Dendritic cell treated with granulocyte-macrophage colony-stimulating factor and Interleukin-4, amounts not matched to agents 40 ng/mL and 50 ng/mL, for 4 days (primary cell): ENCODE results near the gene CCDC40.

ENCODE experiments used
- H3K27ac Mint-ChIP-seq: one replicate; pipeline ENCODE4 v1.8.0; 2022; ENCODE audit warnings: mild to moderate bottlenecking, mixed read lengths
- H3K27me3 Mint-ChIP-seq: one replicate; pipeline ENCODE4 v1.8.0; 2022; ENCODE audit warnings: mild to moderate bottlenecking, mixed read lengths
- H3K36me3 Mint-ChIP-seq: one replicate; pipeline ENCODE4 v1.8.0; 2022; ENCODE audit warnings: low read depth, mixed read lengths
- H3K4me1 Mint-ChIP-seq: one replicate; pipeline ENCODE4 v1.8.0; 2022; ENCODE audit warnings: low read depth, mixed read lengths
- H3K4me3 Mint-ChIP-seq: one replicate; pipeline ENCODE4 v1.8.0; 2022; ENCODE audit warnings: mild to moderate bottlenecking, moderate library complexity, mixed read lengths
- H3K9me3 Mint-ChIP-seq: one replicate; pipeline ENCODE4 v1.8.0; 2022; ENCODE audit warnings: mixed read lengths
- intact Hi-C: fragments of 100-400 bp; cut with micrococcal nuclease; formaldehyde crosslinking; loops from one replicate; pipeline ENCODE4 v1.15.0; 2022

CCDC40 gene

GRCh38 chr17:80116276-80116920 lies 80.0 kb downstream of the CCDC40 start:
- intact Hi-C loops = no loop called here
- Mint-ChIP-seq H3K27me3 (no peaks in the 10 kb centered on the region), H3K27ac (no peak overlapping the region), H3K4me3 (no peak overlapping the region), H3K9me3 (no peaks in the 10 kb centered on the region), H3K36me3 (peaks cover 87% of the 10 kb centered on the region), H3K4me1 (no peaks in the 10 kb centered on the region)

DNA sequence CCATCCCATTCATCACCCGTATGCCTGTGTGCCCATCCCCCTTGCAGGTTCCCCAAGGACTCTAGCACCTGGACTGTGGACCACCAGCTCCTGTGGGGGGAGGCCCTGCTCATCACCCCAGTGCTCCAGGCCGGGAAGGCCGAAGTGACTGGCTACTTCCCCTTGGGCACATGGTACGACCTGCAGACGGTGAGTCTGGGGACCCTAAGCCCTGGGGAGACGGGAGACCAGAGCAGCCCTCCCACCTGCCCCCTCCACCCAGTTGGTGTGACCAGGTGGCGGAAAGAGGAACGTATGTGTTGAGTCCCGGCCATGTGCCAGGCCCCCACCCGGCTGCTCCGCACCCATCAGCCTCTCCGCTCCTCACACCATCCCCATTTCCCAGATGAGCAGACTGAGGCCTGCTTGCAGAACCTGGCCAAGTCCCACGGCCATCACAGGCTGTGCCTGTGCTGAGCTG lies 80.5 kb downstream of the CCDC40 start:
- Mint-ChIP-seq H3K9me3 (no peaks in the 10 kb centered on the region), H3K4me1 (no peaks in the 10 kb centered on the region), H3K36me3 (peaks cover 81% of the 10 kb centered on the region), H3K27ac (no peak overlapping the region), H3K27me3 (no peaks in the 10 kb centered on the region), H3K4me3 (no peak overlapping the region)
- intact Hi-C loops = no loop called here

DNA sequence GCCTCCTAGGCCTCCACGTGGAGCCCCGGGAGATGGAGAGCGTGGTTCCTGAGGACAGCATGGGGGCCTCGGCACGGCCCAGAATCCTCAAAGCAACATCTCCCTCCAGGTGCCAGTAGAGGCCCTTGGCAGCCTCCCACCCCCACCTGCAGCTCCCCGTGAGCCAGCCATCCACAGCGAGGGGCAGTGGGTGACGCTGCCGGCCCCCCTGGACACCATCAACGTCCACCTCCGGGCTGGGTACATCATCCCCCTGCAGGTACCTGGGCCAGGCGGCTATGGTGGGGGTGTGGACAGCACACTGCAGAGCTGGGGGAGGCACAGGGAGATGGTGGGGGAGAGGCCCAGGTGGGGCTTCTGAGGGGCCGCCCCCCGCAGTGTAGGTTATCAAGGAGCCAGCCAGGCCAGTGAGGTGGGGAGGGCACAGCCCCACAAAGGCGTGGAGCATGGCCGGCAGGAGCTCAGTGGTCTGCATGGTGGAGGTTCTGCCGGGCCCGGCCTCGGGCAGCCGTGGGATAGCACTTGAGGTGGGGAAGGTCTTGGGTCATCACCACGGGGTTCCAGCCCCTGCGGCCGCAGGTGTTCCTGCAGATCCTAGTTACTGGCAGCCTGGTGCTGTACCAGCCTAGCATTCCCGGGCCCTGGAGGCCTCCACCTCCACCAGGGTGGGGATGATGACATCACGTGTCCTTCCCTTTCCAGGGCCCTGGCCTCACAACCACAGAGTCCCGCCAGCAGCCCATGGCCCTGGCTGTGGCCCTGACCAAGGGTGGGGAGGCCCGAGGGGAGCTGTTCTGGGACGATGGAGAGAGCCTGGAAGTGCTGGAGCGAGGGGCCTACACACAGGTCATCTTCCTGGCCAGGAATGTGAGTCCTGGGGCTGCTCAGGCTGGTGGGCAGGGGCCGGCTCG lies 81.3 kb downstream of the CCDC40 start:
- Mint-ChIP-seq H3K27me3 (no peaks in the 10 kb centered on the region), H3K36me3 (peaks cover 73% of the 10 kb centered on the region), H3K27ac (no peak overlapping the region), H3K9me3 (no peaks in the 10 kb centered on the region), H3K4me1 (no peaks in the 10 kb centered on the region), H3K4me3 (no peak overlapping the region)
- intact Hi-C loops = no loop called here

- Mint-ChIP-seq H3K27me3 (no peaks in the 10 kb centered on the region), H3K27ac (no peak overlapping the region), H3K9me3 (no peaks in the 10 kb centered on the region), H3K4me1 (no peaks in the 10 kb centered on the region), H3K4me3 (no peak overlapping the region), H3K36me3 (peaks cover 63% of the 10 kb centered on the region)
- intact Hi-C loops = no loop called here
Measured at GRCh38 chr17:80118601-80119270, 82.3 kb downstream of the CCDC40 start.

GRCh38 chr17:80119271-80119791 lies 82.9 kb downstream of the CCDC40 start:
- H3K27me3 Mint-ChIP-seq = no peaks in the 10 kb centered on the region
- no peaks in the 10 kb centered on the region for H3K9me3 Mint-ChIP-seq
- H3K4me3 Mint-ChIP-seq = no peak overlapping the region
- H3K4me1 Mint-ChIP-seq = no peaks in the 10 kb centered on the region
- peaks cover 57% of the 10 kb centered on the region for H3K36me3 Mint-ChIP-seq
- H3K27ac Mint-ChIP-seq = no peak overlapping the region
- intact Hi-C loops = no loop called here

DNA sequence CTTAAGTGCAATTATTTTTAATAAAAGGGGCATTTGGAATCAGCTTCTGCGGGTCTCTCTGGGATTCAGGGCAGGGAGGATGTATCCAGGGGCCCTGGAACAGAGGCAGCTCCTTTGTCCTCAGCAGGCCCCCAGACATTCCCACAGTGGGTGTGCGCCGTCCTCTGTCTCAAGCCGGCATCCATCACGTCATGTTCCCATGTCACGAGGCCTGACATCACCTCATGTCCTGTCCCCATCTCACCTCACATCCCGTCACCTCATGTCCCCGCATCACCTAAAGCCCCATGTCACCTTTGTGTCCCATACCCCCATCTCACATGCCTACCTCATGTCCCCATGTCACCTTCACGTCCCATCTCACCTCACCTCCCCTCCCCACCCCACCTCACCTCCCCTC lies 83.4 kb downstream of the CCDC40 start:
- Mint-ChIP-seq H3K4me3 (no peak overlapping the region), H3K4me1 (no peaks in the 10 kb centered on the region), H3K9me3 (no peaks in the 10 kb centered on the region), H3K27me3 (no peaks in the 10 kb centered on the region), H3K36me3 (peaks cover 52% of the 10 kb centered on the region), H3K27ac (no peak overlapping the region)
- intact Hi-C loops = no loop called here

DNA sequence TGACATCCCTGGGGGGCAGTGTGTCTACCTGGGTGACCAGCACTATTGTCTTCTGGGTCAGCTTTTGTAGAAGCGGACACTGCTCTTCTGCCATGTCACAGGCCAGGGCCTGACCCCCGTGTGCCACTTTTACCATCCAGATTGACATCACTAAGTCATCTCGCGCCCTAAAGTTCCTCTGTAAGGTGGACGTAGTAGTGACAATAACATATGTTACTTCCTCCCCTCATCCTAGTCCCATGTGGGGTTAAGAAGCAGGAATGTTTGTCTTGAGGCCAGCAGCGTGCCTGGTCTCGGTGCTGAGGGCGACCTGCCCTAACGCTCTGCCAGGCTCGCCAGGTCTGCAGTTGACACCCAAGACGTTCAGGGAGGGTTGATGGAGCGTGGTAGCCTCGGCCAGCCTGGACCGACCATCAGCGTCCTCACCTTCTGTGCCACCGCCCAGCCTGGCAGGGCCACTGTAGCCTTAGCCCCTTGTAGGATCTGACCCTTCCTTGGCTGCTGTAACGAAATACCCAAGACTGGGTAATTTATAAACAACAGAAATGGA lies 85.7 kb downstream of the CCDC40 start:
- peaks cover 30% of the 10 kb centered on the region for H3K36me3 Mint-ChIP-seq
- H3K4me3 Mint-ChIP-seq = no peak overlapping the region
- H3K27me3 Mint-ChIP-seq = peaks cover 5% of the 10 kb centered on the region
- intact Hi-C loops = no loop called here
- no peaks in the 10 kb centered on the region for H3K9me3 Mint-ChIP-seq
- H3K4me1 Mint-ChIP-seq = no peaks in the 10 kb centered on the region
- no peak overlapping the region for H3K27ac Mint-ChIP-seq

DNA sequence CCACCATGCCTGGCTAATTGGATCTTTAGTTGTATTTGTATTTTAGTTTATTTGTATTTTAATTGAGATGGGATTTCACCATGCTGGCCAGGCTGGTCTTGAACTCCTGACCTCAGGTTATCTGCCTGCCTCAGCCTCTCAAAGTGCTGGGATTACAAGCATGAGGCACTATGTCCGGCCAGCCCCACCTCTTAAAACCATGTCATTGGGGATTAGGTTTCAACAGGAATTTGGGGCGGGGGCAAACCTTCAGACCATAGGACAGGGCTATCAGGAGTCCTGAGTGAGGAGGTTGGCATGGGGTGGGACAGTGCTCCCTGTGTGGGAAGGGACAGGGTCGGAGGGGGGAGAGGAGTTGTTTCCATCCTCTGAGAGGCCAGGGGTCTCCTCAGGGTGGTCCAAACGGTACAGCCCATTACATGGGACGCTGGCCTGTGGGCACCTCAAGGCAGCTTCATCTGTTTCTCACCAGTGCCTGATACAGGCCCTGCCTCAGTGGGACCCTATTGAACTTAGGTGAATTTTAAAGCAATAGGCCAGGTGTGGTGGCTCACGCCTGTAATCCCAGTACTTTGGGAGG lies 86.6 kb downstream of the CCDC40 start:
- H3K27ac Mint-ChIP-seq = no peak overlapping the region
- H3K27me3 Mint-ChIP-seq = peaks cover 6% of the 10 kb centered on the region
- no peak overlapping the region for H3K4me3 Mint-ChIP-seq
- peaks cover 21% of the 10 kb centered on the region for H3K36me3 Mint-ChIP-seq
- intact Hi-C loops = no loop called here
- no peaks in the 10 kb centered on the region for H3K4me1 Mint-ChIP-seq
- no peaks in the 10 kb centered on the region for H3K9me3 Mint-ChIP-seq

GRCh38 chr17:80123791-80124190 lies 87.3 kb downstream of the CCDC40 start:
- Mint-ChIP-seq H3K4me1 (no peaks in the 10 kb centered on the region), H3K27ac (no peak overlapping the region), H3K36me3 (peaks cover 13% of the 10 kb centered on the region), H3K9me3 (no peaks in the 10 kb centered on the region), H3K27me3 (peaks cover 11% of the 10 kb centered on the region), H3K4me3 (no peak overlapping the region)
- intact Hi-C loops = no loop called here

DNA sequence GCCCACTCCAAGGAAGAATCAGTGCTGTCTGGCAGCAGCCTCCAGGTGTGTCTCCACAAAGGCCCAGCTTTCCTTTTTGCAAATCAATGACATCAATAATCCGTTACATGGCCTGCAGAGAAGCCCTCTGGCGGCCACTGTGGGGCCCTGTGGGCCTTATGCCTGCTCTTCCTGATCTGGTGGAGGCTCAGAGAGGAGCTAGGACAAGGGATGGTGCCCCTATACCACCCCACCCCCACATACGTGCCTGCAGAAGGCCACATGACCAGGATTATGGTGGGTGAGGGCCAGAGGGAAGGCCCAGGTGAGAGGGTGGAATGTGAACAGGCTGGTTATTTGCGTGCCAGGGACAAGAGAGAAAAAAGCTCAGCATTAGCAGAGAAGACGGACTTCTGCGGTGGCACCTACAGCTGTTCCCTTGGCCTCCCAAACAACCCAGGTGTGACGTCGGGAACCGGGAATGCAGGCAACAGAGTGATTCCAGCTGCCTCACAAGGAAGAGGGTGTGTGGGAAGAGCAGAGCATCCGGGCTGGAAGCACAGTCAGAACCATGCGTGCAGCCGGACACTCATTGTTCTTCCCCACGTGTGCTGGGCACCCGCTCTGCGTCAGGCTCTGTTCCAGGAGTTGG lies 88.0 kb downstream of the CCDC40 start:
- Mint-ChIP-seq H3K4me1 (no peaks in the 10 kb centered on the region), H3K9me3 (no peaks in the 10 kb centered on the region), H3K36me3 (peaks cover 6% of the 10 kb centered on the region), H3K27me3 (peaks cover 14% of the 10 kb centered on the region), H3K4me3 (no peak overlapping the region), H3K27ac (no peak overlapping the region)
- intact Hi-C loops = no loop called here

- Mint-ChIP-seq H3K9me3 (no peaks in the 10 kb centered on the region), H3K27me3 (peaks cover 14% of the 10 kb centered on the region), H3K4me3 (no peak overlapping the region), H3K27ac (no peak overlapping the region), H3K36me3 (no peaks in the 10 kb centered on the region), H3K4me1 (no peaks in the 10 kb centered on the region)
- intact Hi-C loops = loop anchor here (5.0 kb wide), 1 partner anchor 44 kb away; no protein-coding TSS in a partner anchor
Measured at GRCh38 chr17:80125656-80126448, 89.4 kb downstream of the CCDC40 start.

DNA sequence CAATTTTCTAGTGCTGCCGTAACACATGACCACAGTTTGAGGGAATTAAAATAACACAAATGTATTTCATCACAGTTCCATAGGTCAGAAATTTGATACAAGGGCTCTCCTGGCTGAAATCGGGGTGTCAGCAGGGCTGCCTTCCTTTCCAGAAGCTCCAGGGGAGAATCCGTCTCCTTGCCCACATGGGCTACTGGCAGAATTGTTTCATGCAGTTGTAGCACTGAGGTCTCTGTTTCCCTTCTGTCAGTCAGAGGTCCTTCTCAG lies 89.9 kb downstream of the CCDC40 start:
- H3K36me3 Mint-ChIP-seq = no peaks in the 10 kb centered on the region
- no peaks in the 10 kb centered on the region for H3K4me1 Mint-ChIP-seq
- intact Hi-C loops = loop anchor here (5.0 kb wide), 1 partner anchor 44 kb away; no protein-coding TSS in a partner anchor
- H3K27ac Mint-ChIP-seq = no peak overlapping the region
- H3K4me3 Mint-ChIP-seq = no peak overlapping the region
- H3K9me3 Mint-ChIP-seq = no peaks in the 10 kb centered on the region
- peaks cover 14% of the 10 kb centered on the region for H3K27me3 Mint-ChIP-seq
